ENCODE data around the gene EID3.
"Not testable (repeated sequence)": the region's sequence is repeated elsewhere in the genome, so short reads cannot be mapped to it uniquely, and the experiment has no call there.

The EID3 gene

DNA sequence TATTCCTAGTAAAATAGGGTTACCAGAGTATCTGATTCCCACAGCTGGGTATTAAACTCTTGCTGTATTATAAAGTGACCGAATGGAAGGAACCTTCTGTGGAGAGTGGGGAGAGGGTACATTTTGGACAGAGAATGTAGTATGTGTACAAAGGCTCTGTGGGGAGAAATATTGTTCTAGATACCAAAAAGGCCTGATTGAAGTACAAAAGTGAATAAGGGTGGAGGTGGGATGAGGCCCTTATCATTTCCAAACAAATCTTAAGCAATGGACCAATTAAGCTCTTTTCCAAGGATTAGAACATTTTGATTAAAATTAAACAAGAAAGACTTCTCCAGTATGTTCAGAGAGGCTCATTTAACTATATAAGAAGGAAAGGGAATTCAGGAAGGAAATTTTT lies 20.4 kb downstream of the EID3 start:
- H3K4me1 ChIP-seq (ENCODE audit: control insufficient read depth, insufficient read depth, low read length, poor library complexity, severe bottlenecking) = no peaks in the 10 kb centered on the region
- 100% methylated on average over 1 of the region's 1 CpG for WGBS, 2 experiments (ENCODE audit: insufficient coverage in 2 of 2)
- peaks cover 85% of the 10 kb centered on the region for H3K36me3 ChIP-seq (ENCODE audit: control insufficient read depth, insufficient read depth, low read length)
- H3K9me3 ChIP-seq (ENCODE audit: control insufficient read depth, low read length) = no peaks in the 10 kb centered on the region
- H3K27ac ChIP-seq (ENCODE audit: low read depth, low read length, severe bottlenecking) = no peak overlapping the region
- no peak overlapping the region for H3K4me3 ChIP-seq (ENCODE audit: extremely low read depth, insufficient read depth, low read length, poor library complexity, severe bottlenecking)

DNA sequence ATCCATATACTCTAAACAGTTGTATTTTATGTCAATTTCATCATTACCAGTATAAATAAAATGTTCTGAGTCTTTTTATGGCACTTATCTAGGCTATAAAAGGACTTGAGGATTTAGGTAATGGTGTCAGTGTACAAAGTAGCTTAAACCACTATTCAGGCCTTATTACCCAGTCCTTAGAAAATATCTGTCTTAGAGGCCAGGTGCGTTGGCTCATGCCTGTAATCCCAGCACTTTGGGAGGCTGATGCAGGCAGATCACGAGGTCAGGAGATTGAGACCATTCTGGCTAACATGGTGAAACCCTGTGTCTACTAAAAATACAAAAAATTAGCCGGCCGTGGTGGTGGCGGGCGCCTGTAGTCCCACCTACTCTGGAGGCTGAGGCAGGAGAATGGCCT lies 24.7 kb downstream of the EID3 start:
- H3K9me3 ChIP-seq (ENCODE audit: control insufficient read depth, low read length); H3K27ac ChIP-seq (ENCODE audit: low read depth, low read length, severe bottlenecking); H3K4me1 ChIP-seq (ENCODE audit: control insufficient read depth, insufficient read depth, low read length, poor library complexity, severe bottlenecking); H3K4me3 ChIP-seq (ENCODE audit: extremely low read depth, insufficient read depth, low read length, poor library complexity, severe bottlenecking): not testable (repeated sequence)
- peaks cover 57% of the 10 kb centered on the region for H3K36me3 ChIP-seq (ENCODE audit: control insufficient read depth, insufficient read depth, low read length)
- WGBS, 2 experiments (ENCODE audit: insufficient coverage in 2 of 2) = 82 to 87% methylated on average over 2 to 4 of the region's 6 CpGs

DNA sequence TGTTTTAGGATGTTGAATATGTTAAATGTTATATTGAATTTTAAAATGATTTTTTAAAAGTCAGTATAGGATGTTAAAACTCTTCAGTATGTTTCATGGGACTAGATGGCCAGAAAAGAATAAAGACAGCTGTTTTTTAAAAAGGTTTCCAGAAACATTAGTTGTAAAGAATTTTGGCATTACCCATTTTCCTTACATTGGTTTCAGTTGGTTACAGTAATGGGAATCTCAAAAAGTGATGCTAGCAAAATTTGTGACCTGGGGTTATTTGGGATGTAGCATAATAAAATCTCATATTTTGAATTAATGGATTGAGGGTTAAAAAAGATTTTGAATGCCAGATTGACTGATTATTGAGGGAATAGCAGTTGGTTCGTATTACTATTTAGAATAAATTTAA lies 25.3 kb downstream of the EID3 start:
- H3K27ac ChIP-seq (ENCODE audit: low read depth, low read length, severe bottlenecking) = no peak overlapping the region
- no CpG with 5 or more reads among the region's 1 CpG for WGBS, 2 experiments (ENCODE audit: insufficient coverage in 2 of 2)
- H3K36me3 ChIP-seq (ENCODE audit: control insufficient read depth, insufficient read depth, low read length) = peaks cover 59% of the 10 kb centered on the region
- no peaks in the 10 kb centered on the region for H3K9me3 ChIP-seq (ENCODE audit: control insufficient read depth, low read length)
- no peaks in the 10 kb centered on the region for H3K4me1 ChIP-seq (ENCODE audit: control insufficient read depth, insufficient read depth, low read length, poor library complexity, severe bottlenecking)
- H3K4me3 ChIP-seq (ENCODE audit: extremely low read depth, insufficient read depth, low read length, poor library complexity, severe bottlenecking) = no peak overlapping the region

DNA sequence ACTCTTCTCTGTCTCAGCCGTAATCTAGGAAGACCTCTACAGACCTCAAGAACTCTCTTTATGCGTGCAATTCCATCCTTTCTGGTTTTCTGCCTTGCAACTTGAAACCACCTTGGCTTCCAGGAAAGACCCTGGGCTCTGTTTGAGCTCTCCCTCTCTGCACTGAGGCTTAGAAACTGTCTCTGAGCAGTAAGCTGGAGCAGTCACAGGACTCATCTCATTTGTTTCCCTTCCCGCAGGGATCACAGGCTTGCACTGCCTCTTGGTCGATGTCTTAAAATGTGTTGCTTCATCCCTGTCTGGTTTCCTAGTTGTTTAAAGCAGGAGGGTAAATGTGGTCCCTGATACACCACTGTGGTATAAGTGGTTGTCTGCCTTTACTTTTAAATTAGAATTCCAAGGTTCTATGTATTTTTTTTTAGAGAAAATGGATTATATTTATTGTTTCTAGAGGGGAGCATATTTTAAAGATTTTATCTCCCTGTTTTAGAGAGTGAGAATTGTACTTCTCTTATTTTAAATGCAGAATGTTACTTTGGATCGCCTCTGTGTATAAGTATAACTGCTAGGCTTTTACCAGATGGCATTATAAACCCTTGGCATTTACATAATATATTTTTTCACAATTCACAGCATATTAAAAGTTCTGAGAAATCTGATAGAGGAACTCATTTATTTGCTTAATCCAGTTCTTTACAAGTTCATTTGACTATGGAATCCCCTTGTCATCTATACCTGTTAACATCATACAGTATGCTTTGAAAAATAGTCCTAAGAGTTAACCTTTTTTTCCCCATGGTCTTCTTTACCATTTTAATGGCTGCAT lies 26.4 kb downstream of the EID3 start:
- Histone ChIP-seq H3K4me3 (ENCODE audit: extremely low read depth, insufficient read depth, low read length, poor library complexity, severe bottlenecking) (no peak overlapping the region), H3K36me3 (ENCODE audit: control insufficient read depth, insufficient read depth, low read length) (peaks cover 58% of the 10 kb centered on the region), H3K27ac (ENCODE audit: low read depth, low read length, severe bottlenecking) (no peak overlapping the region), H3K9me3 (ENCODE audit: control insufficient read depth, low read length) (no peaks in the 10 kb centered on the region), H3K4me1 (ENCODE audit: control insufficient read depth, insufficient read depth, low read length, poor library complexity, severe bottlenecking) (no peaks in the 10 kb centered on the region)
- 96 to 100% methylated on average over 3 of the region's 5 CpGs for WGBS, 2 experiments (ENCODE audit: insufficient coverage in 2 of 2)

DNA sequence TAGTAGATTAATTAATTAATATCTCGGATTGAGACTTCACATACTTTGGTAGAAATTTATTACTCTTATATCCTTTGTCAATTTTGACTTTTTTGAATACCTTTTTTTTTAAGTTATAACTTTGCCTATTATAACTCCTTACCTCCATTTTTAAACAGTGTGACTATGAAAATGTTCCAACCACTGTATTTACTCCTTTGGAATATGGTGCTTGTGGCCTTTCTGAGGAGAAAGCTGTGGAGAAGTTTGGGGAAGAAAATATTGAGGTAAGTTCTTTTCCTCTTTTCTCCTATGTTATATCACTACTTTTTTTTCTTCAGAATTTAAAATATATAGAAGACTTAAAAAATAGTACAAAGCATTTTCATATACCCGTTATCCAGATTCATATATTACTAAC lies 27.8 kb downstream of the EID3 start:
- Histone ChIP-seq H3K9me3 (ENCODE audit: control insufficient read depth, low read length) (no peaks in the 10 kb centered on the region), H3K27ac (ENCODE audit: low read depth, low read length, severe bottlenecking) (no peak overlapping the region), H3K4me1 (ENCODE audit: control insufficient read depth, insufficient read depth, low read length, poor library complexity, severe bottlenecking) (no peaks in the 10 kb centered on the region), H3K4me3 (ENCODE audit: extremely low read depth, insufficient read depth, low read length, poor library complexity, severe bottlenecking) (no peak overlapping the region), H3K36me3 (ENCODE audit: control insufficient read depth, insufficient read depth, low read length) (peaks cover 59% of the 10 kb centered on the region)
- WGBS, 2 experiments (ENCODE audit: insufficient coverage in 2 of 2) = no CpG with 5 or more reads among the region's 2 CpGs

DNA sequence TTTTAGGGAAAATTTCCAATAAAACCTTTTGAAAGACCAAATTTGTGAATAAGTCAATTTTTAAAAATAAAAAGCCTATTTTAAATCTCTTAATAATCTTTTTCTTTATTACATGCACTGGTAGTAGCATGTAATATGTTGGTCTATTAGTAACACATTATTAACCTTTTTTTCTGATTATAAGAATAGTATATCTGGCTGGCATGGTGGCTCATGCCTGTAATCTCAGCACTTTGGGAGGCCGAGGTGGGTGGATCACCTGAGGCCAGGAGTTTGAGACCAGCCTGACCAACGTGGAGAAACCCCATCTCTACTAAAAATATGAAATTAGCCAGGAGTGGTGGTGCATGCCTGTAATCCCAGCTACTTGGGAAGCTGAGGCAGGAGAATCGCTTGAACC lies 28.7 kb downstream of the EID3 start:
- WGBS, 2 experiments (ENCODE audit: insufficient coverage in 2 of 2) = no CpG with 5 or more reads among the region's 3 CpGs

DNA sequence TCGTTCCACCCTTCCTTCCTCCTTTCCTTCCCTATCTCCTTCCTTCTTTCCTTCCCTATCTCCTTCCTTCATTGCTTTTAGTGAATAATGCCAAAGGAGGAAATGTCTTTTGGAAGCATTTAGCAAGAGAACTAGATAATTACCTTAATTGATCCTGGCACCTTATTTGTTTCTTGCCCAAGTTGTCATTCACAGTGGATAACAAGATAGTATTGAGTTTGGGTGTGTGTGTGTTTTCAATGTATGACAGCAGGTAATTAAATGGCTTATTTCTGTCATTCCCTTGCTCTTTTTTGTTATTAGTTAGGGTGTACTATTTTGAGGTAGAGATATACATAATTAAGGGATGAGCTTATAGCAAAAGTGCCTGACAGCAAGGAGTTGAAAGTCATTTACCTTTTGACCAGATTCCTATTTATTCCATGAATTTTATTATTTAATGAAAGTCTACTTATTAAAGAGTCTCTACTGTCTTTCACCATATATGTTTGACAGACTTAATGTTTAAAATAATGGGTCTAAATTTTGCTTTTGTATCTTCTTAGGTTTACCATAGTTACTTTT lies 30.2 kb downstream of the EID3 start:
- no peak overlapping the region for H3K27ac ChIP-seq (ENCODE audit: low read depth, low read length, severe bottlenecking)
- H3K4me3 ChIP-seq (ENCODE audit: extremely low read depth, insufficient read depth, low read length, poor library complexity, severe bottlenecking) = no peak overlapping the region
- H3K4me1 ChIP-seq (ENCODE audit: control insufficient read depth, insufficient read depth, low read length, poor library complexity, severe bottlenecking) = no peaks in the 10 kb centered on the region
- WGBS, 2 experiments (ENCODE audit: insufficient coverage in 2 of 2) = no CpG with 5 or more reads among the region's 1 CpG
- no peaks in the 10 kb centered on the region for H3K9me3 ChIP-seq (ENCODE audit: control insufficient read depth, low read length)
- H3K36me3 ChIP-seq (ENCODE audit: control insufficient read depth, insufficient read depth, low read length) = peaks cover 52% of the 10 kb centered on the region

More for the DNA sequence above, 28.7 kb downstream of the EID3 start:
- H3K4me1 ChIP-seq (ENCODE audit: control insufficient read depth, insufficient read depth, low read length, poor library complexity, severe bottlenecking); H3K9me3 ChIP-seq (ENCODE audit: control insufficient read depth, low read length); H3K27ac ChIP-seq (ENCODE audit: low read depth, low read length, severe bottlenecking); H3K4me3 ChIP-seq (ENCODE audit: extremely low read depth, insufficient read depth, low read length, poor library complexity, severe bottlenecking): not testable (repeated sequence)
- peaks cover 58% of the 10 kb centered on the region for H3K36me3 ChIP-seq (ENCODE audit: control insufficient read depth, insufficient read depth, low read length)

DNA sequence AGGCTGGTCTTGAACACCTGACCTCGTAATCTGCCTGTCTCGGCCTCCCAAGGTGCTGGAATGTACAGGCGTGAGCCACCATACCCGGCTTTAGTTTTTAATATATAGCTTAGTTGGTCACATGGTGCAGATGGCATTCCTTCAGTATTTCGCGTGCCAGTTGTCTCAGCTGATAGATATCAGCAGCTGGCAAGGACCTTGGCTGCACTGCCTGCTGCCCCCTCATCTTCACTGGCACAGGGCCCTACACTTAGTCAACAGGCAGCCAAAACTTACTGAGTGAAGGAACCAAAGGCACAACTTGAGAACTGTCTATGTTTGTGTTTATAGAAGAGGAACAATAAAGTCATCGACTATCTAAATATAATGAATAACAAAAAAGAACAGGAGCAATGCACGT lies 31.0 kb downstream of the EID3 start:
- H3K36me3 ChIP-seq (ENCODE audit: control insufficient read depth, insufficient read depth, low read length) = peaks cover 52% of the 10 kb centered on the region
- 90 to 98% methylated on average over 6 to 7 of the region's 8 CpGs for WGBS, 2 experiments (ENCODE audit: insufficient coverage in 2 of 2)
- H3K9me3 ChIP-seq (ENCODE audit: control insufficient read depth, low read length) = no peaks in the 10 kb centered on the region
- no peaks in the 10 kb centered on the region for H3K4me1 ChIP-seq (ENCODE audit: control insufficient read depth, insufficient read depth, low read length, poor library complexity, severe bottlenecking)
- H3K4me3 ChIP-seq (ENCODE audit: extremely low read depth, insufficient read depth, low read length, poor library complexity, severe bottlenecking) = no peak overlapping the region
- no peak overlapping the region for H3K27ac ChIP-seq (ENCODE audit: low read depth, low read length, severe bottlenecking)

DNA sequence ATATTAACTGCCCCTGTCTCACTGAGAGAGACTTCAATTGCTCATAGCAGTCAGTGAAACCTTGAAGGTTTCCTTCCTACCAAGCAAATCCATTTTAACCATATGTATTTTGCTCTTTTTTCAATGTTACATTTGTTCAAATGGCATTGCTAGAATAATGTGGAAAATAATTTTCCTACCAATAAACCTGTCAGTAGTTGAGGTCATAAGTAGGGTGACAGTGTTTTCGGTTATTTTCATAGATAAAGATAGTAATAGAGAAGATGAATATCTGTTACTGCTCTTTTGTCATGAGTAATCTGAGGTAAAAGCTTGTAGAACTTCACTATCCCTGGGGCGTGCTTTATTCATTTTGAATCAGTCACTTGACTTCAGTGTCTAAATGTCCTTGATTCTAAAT lies 32.6 kb downstream of the EID3 start:
- Histone ChIP-seq H3K4me3 (ENCODE audit: extremely low read depth, insufficient read depth, low read length, poor library complexity, severe bottlenecking) (no peak overlapping the region), H3K4me1 (ENCODE audit: control insufficient read depth, insufficient read depth, low read length, poor library complexity, severe bottlenecking) (no peaks in the 10 kb centered on the region), H3K27ac (ENCODE audit: low read depth, low read length, severe bottlenecking) (no peak overlapping the region), H3K9me3 (ENCODE audit: control insufficient read depth, low read length) (no peaks in the 10 kb centered on the region), H3K36me3 (ENCODE audit: control insufficient read depth, insufficient read depth, low read length) (peaks cover 65% of the 10 kb centered on the region)
- WGBS, 2 experiments (ENCODE audit: insufficient coverage in 2 of 2) = 100% methylated on average over 1 of the region's 2 CpGs

DNA sequence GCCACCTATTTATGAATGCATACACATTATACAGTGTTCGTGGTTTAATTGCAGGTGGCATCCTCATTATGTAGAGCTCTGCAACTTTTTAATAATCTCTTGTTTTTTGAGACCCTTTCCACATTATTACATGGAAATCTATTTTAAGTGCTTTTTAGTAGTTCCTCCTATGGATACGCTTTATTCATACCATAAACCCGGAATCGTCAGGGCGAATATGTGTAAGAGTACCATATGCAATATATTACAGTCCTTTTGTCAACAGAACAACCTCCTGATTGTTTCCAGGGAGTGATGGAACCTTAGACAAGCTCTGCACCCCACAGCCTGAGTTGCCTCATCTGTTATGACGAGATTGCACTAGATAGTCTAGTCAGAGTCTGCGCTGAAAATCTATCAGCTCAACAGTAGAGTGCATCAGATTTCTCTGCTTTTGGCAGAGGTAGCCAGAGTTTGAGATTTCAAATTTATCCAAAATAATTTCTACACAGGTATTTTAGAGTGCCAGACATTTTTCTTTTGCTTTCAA lies 33.6 kb downstream of the EID3 start:
- Histone ChIP-seq H3K4me3 (ENCODE audit: extremely low read depth, insufficient read depth, low read length, poor library complexity, severe bottlenecking) (no peak overlapping the region), H3K27ac (ENCODE audit: low read depth, low read length, severe bottlenecking) (no peak overlapping the region), H3K4me1 (ENCODE audit: control insufficient read depth, insufficient read depth, low read length, poor library complexity, severe bottlenecking) (no peaks in the 10 kb centered on the region), H3K36me3 (ENCODE audit: control insufficient read depth, insufficient read depth, low read length) (peaks cover 74% of the 10 kb centered on the region), H3K9me3 (ENCODE audit: control insufficient read depth, low read length) (no peaks in the 10 kb centered on the region)
- 89 to 98% methylated on average over 1 to 4 of the region's 7 CpGs for WGBS, 2 experiments (ENCODE audit: insufficient coverage in 2 of 2)

DNA sequence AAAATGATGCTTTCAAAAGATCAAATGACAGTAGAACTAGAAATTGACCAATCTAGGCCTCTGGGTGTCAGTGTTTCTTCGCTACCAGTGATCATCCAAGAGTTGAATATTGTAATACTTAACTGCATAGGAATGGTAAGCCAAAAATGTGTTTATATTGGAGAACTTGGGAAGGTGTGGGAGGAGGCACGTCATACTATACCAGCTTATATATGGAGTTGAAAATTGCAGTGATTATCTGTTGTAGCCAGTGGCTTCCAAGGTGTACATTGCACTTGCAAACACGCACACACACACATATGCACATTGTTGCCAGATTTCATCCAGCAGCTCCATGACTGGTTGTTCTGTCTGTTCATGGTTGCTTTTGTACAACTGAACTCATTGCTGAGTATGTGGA lies 36.1 kb downstream of the EID3 start:
- Histone ChIP-seq H3K9me3 (ENCODE audit: control insufficient read depth, low read length) (no peaks in the 10 kb centered on the region), H3K4me1 (ENCODE audit: control insufficient read depth, insufficient read depth, low read length, poor library complexity, severe bottlenecking) (no peaks in the 10 kb centered on the region), H3K4me3 (ENCODE audit: extremely low read depth, insufficient read depth, low read length, poor library complexity, severe bottlenecking) (no peak overlapping the region), H3K27ac (ENCODE audit: low read depth, low read length, severe bottlenecking) (no peak overlapping the region), H3K36me3 (ENCODE audit: control insufficient read depth, insufficient read depth, low read length) (peaks cover 83% of the 10 kb centered on the region)
- 90 to 100% methylated on average over 2 of the region's 3 CpGs for WGBS, 2 experiments (ENCODE audit: insufficient coverage in 2 of 2)
